Stimulated activated naive CD4-positive, alpha-beta T cell (primary cell): ENCODE measurements around the gene HYCC1.
"Not testable (repeated sequence)": the region's sequence is repeated elsewhere in the genome, so short reads cannot be mapped to it uniquely, and the experiment has no call there.

Source experiments
- DNase-seq, 6 experiments: peaks; one replicate each; lab custom pipeline; 2025; lab: John Stamatoyannopoulos, UW

The HYCC1 gene

GRCh38 chr7:23013715-23014649, at the start of gene HYCC1:
TSS of gene HYCC1 (minus strand) at chr7:23014130. CDS start at chr7:22991111, 23,019 bp downstream.
- DNase-seq = peak; percentile 95 to 100 (median 98)

- DNase-seq = no peak
Measured at GRCh38 chr7:23062452-23062851, 48.5 kb upstream of the HYCC1 start.

- DNase-seq = no peak
Measured at GRCh38 chr7:23061327-23061726, 47.4 kb upstream of the HYCC1 start.

- no peak for DNase-seq
Measured at GRCh38 chr7:23058408-23059096, 44.6 kb upstream of the HYCC1 start.

- DNase-seq = peak in 5 of 6 experiments; percentile 25 to 63 (median 27)
Measured at GRCh38 chr7:23055582-23056178, 41.8 kb upstream of the HYCC1 start.

- not testable (repeated sequence) for DNase-seq
Measured at GRCh38 chr7:23051124-23051485, 37.2 kb upstream of the HYCC1 start.

GRCh38 chr7:23046336-23046735, 32.4 kb upstream of the HYCC1 start:
- DNase-seq = not testable (repeated sequence)

- DNase-seq = not testable (repeated sequence)
Measured at GRCh38 chr7:23045086-23045485, 31.2 kb upstream of the HYCC1 start.

- DNase-seq = no peak
Measured at GRCh38 chr7:23044581-23044980, 30.7 kb upstream of the HYCC1 start.

GRCh38 chr7:23043441-23043840, 29.5 kb upstream of the HYCC1 start:
- no peak for DNase-seq

GRCh38 chr7:23039674-23040073, 25.7 kb upstream of the HYCC1 start:
- DNase-seq = not testable (repeated sequence)

- not testable (repeated sequence) for DNase-seq
Measured at GRCh38 chr7:23035542-23036371, 21.8 kb upstream of the HYCC1 start.

- DNase-seq = no peak
Measured at GRCh38 chr7:23027261-23027660, 13.3 kb upstream of the HYCC1 start.

- no peak for DNase-seq
Measured at GRCh38 chr7:23026164-23026563, 12.2 kb upstream of the HYCC1 start.

- DNase-seq = no peak
Measured at GRCh38 chr7:23024454-23024853, 10.5 kb upstream of the HYCC1 start.

- DNase-seq = no peak
Measured at GRCh38 chr7:23022851-23023250, 8.9 kb upstream of the HYCC1 start.

GRCh38 chr7:23022258-23022769, 8.4 kb upstream of the HYCC1 start:
- DNase-seq = no peak

GRCh38 chr7:23021596-23021995, 7.7 kb upstream of the HYCC1 start:
- no peak for DNase-seq

GRCh38 chr7:23020742-23021401, 6.9 kb upstream of the HYCC1 start:
- no peak for DNase-seq

- no peak for DNase-seq
Measured at GRCh38 chr7:23018750-23019149, 4.8 kb upstream of the HYCC1 start.

- no peak for DNase-seq
Measured at GRCh38 chr7:23017309-23017708, 3.4 kb upstream of the HYCC1 start.
